GOT3 (cell line): ENCODE results near the gene DBN1.

Experiments used
- DNase-seq: peaks from one replicate; lab custom pipeline; 2025; ENCODE audit warnings: mixed read lengths; lab: John Stamatoyannopoulos, UW

DBN1 gene

DNA sequence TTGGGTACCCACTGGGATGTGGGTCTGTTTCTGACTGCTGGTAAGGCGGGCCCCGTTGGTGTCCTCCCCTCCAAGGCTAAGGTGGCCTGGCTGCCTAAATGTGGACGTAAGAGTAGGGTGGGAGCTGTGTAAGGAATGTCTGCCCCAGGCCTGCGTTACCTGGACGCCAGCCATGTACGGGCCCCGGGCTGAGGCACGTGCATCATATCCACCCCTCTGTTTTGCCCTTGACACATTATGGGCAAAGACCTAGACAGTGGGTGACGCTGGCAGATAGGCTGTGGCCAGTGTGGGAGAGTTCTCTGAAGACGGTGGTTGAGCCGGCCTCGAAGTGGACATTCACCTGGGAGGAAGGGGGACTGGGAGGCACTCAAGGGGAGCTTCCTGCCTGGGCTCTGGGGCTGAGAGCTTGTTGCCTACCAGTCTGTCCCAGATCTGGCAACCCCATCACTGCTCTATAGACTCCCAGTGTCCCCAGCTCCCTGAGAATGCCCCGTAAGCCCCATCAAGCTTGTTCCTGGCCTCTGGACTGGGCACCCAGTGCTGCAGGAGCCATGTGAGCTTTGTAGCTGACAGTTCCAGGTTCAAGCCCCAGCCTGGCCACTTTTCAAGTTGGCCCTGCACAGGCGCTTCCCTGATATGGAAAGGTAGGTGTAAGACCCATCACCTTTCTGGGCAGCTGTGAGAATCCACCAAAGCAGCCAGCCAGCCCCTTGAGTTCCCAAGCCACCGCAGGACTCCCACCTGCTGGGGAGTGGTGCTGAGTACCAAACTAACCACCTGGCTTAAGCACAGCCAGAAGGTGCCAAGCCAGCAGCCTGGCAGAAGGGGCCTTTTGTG, 30.1 kb downstream of the DBN1 start:
- no peak for DNase-seq

DNA sequence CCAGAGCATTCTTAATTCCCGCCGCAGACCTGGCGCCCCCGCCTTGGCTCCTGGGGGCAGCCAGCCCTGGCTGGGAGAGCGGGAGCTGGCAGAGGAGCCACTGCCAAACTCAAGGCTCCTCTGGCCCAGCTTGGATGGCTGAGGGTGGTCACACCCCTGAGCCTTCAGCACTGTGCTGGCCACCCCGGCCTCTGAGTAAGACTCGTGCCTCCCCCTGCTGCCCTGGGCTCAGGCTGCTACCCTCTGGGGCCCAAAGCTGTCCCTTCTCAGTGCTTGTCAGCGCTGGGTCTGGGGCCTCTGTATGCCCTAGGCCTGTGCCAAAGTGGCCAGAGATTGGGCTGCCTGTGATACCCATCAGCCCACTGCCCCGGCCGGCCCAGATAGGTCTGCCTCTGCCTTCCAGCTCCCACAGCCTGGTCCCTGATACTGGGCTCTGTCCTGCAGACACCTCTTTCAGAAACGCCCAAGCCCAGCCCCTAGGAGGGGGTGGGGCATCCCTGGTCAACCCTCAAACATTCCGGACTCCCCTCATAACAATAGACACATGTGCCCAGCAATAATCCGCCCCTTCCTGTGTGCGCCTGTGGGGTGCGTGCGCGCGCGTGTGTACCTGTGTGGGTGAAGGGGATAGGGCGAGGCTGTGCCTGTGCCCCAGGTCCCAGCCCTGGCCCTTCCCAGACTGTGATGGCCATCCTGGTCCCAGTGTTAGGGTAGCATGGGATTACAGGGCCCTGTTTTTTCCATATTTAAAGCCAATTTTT, 31.2 kb downstream of the DBN1 start:
- no peak for DNase-seq

DNA sequence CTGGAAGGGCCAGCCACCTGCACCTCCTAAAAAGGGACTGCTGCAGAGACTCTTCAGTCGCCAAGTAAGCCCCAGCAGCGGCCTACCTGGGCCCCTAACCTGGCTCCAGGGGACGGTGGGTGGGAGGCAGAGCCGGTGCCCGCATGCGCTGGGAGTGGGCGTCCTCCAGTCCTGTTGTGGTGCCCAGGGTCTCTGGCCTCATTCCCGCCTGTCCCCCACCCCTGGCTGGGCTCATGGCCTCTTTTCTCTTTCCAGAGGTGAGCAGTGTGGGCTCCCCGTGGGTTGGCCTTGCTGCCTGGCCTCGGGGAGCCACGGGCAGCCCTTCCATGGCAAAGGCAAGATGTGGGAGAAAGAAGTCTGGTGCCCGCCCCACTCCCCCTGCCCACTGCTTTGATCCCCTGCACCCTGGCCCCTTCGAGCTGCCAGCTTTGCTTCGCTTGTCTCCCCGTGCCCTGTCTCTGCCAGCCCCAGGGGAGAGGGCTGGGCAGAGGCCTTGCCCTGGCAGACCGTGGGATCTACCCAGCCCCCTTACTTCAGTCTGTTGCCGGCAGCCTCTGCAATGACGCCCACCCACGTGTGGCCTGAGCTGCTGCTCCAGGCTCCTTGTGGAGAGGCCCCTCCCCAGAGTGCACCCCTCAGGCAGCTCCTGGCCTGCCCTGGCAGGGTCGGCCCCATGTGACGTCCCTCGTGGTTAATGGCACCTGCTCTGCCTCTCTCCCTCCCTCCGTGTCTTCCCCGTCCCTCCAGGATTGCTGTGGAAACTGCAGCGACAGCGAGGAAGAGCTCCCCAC, 32.2 kb downstream of the DBN1 start:
- no peak for DNase-seq

DNA sequence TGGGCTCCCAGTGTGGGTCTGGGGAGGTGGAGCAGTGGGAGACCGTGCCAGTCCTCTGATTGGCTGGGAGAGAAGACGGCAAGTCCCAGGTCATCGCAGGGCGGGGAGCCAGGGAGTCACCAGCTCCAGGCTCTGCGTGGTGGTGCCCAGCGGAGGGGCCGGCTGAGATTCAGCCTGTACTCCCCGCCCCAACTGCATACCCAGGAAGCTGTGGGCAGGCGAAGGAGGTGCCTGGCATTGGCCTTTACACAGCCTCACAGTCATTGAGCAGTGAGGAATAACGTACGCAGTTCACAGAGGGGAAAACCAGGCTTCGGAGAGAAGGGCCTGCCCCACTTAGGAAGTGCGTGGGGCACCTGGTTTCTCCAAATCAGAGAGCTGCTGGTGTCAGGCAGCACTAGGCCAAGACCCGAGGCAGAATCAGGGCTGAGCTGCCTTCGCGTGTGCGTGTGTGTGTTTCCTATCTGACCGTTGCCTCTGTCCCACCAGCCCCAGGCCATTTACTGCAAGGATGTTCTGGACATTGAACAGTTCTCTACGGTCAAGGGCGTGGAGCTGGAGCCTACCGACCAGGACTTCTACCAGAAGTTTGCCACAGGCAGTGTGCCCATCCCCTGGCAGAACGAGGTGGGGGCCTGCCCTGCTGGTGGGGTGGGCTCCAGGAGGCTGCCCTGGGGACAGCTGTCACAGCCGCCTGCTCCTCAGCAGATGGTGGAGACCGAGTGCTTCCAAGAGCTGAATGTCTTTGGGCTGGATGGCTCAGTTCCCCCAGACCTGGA, 33.0 kb downstream of the DBN1 start:
- no peak for DNase-seq

DNA sequence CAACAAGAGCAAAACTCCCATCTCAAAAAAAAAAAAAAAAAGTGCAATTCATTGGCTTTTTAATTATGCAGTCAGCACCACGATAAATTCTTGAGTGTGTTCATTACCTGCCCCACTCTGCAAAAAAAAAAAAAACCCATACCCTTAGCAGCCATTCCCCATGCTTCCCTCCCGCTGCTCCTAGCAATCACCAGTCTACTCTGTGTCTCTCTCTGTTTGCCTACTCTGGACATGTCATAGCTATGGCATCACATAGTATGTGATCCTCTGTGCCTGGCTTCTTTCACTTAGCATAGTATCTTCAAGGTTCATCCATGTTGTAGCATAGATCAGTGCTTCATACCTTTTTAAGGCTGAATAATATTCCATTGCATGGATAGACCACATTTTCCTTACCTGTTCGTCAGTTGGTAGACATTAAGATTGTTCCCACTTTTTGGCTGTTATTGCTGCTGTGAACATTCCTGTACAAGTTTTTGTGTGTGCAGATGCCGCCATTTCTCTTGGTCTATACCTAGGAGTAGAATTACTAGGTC, 33.8 kb downstream of the DBN1 start:
- no peak for DNase-seq

DNA sequence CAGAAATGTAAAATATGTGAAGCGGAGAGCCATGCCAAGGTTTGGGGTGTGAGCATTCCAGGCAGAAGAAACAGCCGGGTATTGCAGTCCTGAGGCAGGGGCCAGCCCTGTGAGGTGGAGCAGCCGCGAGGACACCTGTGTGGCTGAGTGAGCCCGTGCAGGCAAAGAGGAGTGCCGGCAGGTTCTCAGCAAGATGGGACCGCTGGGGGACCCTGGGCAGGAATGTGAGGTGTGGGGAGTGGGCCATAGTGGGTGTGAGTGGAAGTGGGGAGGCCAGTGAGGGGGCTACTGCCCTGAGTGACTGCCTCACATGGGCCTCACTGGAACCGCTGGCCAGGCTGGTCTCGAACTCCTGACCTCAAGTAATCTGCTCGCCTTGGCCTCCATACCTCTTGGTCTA, 35.0 kb downstream of the DBN1 start:
- no peak for DNase-seq

DNA sequence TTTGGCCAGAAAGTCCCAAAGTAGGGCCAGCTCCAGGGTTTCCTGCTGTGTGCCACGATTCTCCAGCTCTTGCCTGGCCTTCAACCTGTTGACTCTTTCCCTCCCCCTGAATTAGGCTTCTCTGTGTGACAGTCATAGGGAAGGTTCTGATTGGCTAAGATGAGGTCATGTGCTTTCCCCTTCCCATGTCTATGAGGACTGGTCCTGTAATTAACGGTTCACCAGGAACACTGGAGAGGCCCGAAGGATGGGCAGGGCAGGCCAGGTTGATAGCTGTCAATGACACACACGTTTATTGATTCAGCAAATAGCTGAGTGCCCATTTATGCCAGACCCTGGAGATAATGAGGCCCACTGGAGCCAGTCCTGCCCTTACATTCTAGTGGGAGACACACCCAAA, 35.8 kb downstream of the DBN1 start:
- no peak for DNase-seq

DNA sequence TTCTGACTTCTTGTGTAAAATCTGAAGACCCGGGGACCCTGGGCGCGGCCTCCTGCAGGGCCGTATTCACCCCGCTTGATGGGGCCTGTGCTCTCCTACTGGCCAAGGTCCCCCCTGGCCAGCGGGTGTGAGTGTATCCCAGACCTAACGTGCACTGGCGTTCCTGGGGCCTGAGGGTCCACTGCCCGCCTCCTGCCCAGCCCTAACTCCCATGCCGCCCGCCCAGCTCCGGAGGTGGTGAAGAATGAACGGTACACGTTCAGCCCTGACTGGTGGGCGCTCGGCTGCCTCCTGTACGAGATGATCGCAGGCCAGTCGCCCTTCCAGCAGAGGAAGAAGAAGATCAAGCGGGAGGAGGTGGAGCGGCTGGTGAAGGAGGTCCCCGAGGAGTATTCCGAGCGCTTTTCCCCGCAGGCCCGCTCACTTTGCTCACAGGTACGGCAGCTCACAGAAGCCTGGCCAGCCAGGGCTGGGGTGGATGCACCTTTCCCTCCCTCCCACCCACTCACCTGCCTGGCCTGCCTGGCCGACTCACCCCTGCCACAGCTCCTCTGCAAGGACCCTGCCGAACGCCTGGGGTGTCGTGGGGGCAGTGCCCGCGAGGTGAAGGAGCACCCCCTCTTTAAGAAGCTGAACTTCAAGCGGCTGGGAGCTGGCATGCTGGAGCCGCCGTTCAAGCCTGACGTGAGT, 37.4 kb downstream of the DBN1 start:
- DNase-seq: no peak

DNA sequence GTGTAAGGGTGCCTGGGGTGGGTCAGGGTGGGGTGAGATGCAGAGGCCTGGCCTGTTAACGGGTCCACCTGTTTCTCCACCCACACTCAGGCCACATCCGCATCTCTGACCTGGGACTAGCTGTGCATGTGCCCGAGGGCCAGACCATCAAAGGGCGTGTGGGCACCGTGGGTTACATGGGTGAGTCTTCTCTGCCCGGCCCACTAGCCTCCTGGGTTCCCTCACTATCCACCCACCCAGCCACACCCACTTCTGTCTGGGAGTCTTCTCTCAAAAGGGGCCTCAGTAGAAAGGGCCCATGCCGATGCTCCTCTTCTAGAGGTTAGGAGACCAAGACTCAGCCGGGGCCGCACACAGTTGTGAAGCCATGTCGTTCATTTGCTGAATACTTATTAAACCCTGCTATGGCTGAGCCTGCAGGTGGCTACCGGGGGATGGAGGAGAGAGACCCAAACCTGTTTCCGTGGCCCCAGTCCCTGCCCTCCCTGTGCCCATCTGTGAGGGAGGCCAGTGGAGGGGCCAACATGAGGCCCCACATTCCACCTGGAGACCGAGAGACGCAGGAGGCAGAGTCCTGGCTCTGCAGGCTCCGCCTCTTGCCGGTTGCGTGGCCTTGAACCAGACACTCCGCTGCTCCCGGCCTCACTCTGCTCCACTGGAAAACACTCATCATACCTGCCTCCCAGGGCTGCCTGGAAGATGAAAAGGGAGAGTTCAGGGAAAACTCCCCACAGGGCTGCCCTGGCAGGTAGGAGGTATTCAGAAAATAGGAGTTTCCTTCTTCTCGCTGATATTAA, 38.3 kb downstream of the DBN1 start:
- no peak for DNase-seq

DNA sequence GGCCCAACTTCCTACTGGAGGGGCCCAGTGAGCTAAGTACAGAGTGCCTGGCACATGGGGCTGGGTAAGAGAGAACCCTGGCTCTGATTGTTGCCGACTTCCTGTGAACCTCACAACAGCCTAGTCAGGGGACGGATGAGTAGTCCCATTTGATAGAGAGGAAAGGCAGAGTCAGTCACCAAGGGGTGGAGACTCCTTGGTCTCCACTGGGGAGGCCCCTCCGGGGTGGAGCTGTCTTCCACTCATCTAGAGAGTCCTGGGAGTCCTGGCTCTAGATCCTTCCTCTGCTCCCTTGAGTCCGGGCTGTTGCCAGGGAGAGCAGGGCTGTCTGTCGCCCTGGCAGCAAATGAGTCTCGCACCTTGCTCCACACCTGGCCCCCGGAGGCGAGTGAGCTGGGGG, 39.0 kb downstream of the DBN1 start:
- no peak for DNase-seq

DNA sequence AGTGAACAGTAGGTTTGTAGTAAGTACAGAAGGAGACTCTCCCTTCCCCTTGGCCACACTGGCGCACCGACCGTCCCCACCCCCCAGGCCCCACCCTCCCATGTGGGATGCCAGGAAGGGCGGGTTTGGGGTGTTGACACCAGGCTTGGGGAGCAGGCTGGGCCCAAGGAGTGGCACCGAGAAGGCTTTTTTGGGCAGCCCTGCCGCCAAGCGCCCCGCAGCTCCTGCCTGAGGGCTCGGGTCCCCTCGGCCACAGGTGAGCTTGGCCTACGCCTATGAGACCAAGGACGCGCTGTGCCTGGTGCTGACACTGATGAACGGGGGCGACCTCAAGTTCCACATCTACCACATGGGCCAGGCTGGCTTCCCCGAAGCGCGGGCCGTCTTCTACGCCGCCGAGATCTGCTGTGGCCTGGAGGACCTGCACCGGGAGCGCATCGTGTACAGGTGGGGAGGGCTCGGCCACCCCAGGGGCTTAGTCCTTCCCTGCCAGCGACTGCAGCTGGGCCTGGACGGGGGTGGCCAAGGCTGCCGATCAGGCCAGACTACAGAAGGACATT, 39.7 kb downstream of the DBN1 start:
- no peak for DNase-seq

DNA sequence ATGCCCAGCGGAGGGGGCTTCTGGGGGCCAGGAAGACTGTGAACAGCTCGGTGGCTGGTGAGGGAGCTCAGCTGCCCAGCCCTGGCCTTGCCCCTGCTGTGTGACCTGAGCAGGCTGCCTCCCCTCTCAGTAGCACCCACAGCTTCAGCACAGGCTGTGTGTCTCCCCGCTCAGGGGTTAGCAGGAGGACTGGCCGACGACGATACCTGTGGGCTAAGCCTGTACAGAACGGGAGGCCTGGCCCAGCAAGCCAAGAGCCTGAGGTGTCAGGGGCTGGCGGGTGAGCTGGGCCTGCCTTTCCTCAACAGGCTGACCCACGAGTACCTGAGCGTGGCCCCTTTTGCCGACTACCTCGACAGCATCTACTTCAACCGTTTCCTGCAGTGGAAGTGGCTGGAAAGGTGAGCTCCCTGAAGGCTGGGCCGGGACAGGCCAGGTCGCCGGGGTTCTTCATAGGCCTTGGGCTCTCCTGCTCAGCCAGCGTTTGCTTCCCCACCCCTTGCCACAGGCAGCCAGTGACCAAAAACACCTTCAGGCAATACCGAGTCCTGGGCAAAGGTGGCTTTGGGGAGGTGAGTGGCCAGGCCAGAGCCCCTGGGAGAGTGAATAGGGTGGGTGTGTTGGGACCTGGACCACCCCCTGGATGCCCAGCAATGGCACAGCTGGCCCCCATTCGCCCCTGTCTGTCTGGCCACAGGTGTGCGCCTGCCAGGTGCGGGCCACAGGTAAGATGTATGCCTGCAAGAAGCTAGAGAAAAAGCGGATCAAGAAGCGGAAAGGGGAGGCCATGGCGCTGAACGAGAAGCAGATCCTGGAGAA, 40.4 kb downstream of the DBN1 start:
- no peak for DNase-seq

DNA sequence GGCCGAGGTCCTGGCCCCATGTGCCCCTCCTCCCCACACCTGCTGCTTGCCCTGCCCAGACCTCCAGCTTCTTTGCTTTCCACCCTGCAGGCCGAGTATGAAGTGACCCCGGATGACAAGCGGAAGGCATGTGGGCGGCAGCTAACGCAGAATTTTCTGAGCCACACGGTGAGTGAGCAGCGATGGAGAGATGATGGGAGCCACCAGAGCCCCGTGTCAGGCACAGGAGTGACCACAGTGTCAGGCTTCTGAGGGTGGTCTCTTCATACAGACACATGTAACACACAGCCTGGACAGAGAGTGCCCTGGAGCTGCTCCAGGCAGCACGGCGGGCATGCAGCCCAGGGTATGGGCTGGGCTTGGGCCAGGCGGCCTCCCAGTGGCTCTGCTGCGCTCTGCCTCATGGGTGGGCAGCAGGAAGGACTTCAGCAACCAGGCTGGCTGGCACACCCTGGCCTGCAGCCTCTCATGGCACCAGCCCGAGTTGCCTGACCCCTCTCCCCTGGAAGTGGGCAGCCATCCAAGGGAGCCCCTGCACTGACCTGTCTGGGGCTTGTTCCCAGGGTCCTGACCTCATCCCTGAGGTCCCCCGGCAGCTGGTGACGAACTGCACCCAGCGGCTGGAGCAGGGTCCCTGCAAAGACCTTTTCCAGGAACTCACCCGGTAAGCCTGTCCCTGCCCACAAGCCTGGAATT, 41.1 kb downstream of the DBN1 start:
- DNase-seq: no peak

DNA sequence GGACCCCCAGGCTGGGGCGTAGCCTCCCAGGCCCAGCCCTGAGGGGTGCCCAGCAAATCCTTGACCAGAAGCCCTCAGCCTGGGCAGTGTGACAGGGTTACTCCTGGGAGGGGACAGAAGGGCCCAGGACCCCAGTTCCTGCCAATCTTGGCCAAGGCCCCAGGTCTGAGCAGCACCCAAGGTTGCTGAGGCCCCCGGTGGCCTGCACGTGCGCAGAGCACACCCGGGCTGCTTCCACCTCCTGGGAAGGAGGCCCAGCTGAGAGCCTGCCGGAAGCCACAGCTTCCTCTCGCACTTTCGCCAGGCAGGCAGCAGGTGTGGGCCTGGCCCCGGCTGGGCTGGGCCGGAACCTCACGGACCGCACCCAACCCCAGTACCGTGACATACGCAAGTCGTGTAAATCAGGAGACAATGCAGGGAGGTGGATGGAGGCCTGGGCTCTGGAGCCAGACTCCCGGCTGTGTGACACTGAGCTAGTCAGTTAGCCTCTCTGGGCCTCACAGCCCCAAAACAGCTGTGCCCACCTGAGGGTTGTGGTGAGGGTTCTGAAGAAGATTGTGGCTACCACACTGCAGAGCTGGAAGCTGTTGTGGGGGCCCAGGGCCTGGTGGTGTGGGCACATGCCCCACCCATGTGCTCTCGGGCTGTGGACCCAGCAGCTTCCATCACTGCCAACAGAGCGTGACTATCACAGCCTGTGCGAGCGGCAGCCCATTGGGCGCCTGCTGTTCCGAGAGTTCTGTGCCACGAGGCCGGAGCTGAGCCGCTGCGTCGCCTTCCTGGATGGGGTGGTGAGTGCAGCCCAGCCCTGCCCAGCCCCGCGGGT, 41.9 kb downstream of the DBN1 start:
- no peak for DNase-seq

DNA sequence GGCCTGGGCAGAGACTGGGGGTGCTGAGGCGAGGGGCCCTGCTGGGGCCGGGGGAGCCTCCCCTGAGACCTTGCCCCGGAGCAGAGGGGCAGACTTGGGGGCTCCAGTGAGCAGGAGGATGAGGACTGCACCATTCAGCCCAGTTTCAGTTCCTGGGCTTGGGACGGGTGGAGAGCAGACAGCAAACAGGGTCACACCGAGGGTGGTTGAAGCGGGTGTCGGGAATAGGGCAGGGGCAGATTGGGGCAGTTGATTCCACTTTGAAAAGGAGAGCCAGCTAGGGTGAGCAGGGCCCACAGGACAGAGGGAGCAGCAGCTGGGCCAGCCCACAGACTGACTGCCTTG, 42.5 kb downstream of the DBN1 start:
- DNase-seq: no peak

DNA sequence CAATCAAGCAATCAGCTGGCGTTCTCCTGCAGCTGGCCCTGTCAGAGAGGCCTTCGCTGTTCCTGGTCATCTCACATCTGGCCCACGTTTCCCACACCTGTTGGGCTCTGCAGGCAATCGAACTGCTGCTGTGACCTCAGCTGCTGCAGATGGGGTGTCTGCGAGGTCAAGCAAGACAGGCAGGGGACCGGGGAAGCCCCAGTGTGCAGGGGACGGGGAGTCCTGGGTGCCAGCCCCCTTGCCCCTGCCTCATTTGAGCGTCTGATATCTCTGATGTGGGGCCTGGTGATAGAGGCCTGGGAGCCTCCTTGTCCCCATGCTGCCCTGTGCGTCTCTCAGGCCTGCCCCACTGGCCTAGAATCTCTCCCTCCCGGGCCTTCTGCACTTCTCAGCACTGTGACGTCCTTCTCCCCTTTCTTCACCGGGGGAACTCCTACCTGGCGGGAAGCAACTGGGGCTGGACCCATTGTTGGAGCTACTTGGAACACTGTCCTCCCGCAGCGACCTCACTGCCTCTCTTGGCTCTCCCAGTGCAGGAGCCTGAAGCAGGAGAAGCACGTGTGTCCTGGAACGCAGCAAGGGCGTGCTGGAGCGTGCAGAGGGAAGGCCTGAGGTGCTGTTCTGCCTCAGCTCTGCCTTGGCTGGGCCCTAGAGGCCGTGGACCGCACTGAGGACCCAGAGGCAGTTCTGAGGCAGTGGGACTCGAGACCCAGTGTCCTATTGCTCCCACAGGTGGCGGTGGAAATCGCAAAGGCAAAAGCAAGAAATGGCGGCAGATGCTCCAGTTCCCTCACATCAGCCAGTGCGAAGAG, 43.1 kb downstream of the DBN1 start:
- no peak for DNase-seq
